GM18907 (cell line): Measurements from ENCODE around the gene PKD2.

Experiments used
- ATAC-seq: cut with Tn5 transposase; IDR thresholded peaks from one replicate; pipeline ENCODE4 v1.9.1; 2021; ENCODE audit warnings: mild to moderate bottlenecking, moderate library complexity; ENCODE audit not compliant: unreplicated experiment

The PKD2 gene

GRCh38 chr4:88007304-88008121 is at the start of gene PKD2:
PKD2 (plus strand) TSS chr4:88007635; CDS start chr4:88007734, 99 bp downstream.
- ATAC-seq = peak; percentile 88

GRCh38 chr4:87961993-87962392 is 45.4 kb upstream of the PKD2 start:
- ATAC-seq = no peak

DNA sequence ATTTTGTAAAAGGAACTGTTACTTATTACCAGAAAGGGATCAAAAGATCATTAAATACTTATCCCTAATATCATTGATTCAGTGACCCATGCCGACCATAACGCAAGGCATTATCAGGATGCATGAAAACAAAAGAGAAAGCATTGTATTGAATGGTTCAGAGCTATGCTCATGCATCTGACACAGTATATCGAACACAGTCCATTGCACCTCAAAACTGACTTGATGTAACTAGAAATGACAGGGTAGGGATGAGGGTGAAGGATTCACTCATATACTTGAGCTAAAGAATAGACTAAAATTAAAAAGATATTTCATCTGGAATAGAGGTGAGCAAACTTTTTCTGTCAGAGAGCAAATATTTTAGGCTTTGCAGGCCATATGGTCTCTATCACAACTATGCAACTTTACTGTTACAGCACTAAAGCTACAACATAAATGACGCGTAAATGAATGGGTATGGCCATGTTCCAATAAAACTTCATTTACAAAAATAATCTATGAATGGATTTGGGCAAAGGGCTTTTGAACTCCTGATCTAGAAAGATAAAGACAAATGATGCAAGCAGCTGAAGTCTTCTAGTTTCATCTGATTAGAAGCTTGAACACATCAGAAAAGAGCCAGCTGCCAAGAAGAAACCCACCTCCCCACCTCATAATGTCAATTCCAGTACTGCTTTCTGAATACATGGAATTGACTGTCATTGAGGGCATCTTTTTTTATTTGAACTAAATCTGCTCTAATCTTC is 44.9 kb upstream of the PKD2 start:
- ATAC-seq = no peak

- ATAC-seq = no peak
Measured at GRCh38 chr4:87965501-87965975, 41.9 kb upstream of the PKD2 start.

- no peak for ATAC-seq
Measured at GRCh38 chr4:87966095-87966496, 41.3 kb upstream of the PKD2 start.

DNA sequence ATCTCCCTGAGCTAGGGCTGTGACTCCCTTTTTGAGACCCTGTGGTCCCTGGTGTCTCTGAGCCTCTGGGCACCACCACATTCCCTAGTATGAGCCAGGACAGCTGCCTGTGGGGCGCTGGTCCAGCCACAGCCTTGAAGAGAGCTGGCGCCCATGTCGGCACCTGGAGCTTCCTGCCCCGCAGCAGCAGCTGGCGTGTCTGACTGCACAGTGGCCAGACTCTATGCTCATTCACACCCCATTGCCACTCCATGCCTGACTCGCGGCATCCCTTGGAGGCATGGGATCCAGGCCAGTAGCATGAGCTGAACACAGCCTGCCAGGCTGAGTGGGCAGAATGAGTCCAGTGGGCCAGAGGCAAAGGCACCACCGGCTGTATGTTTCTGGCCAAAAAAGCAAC is 40.2 kb upstream of the PKD2 start:
- ATAC-seq = no peak

GRCh38 chr4:87970121-87970520 is 37.3 kb upstream of the PKD2 start:
- no peak for ATAC-seq

- ATAC-seq = no peak
Measured at GRCh38 chr4:87971866-87972265, 35.6 kb upstream of the PKD2 start.

- ATAC-seq = peak; percentile 62
Measured at GRCh38 chr4:87973283-87974169, 33.9 kb upstream of the PKD2 start.

DNA sequence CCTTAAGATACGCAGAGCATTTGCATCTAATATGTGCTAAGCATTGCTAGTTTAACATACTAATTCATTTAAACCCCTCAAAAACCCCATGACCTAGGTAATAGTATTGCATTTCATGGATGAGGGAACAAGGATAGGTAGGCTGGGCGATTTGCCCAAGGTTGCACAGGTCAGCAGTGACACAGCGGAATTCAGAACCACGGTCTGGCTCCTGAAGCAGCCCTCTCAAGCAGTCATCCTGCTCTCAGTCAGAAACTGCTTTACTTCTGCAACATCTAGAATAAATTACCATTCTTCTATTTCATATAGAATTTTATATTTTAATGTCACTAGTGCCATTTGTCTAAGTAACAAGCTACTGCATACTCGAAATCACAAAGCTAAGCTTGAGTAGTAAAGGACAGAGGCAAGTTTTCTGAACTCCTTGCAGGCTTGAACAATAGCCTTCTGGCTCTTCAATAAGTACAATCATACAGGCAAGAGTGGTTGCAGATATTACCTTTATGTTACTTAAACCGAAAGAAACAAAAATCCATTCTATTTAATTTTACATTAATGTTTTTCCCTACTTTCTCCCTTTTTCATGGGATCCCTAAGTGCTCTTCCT is 32.5 kb upstream of the PKD2 start:
- peak; percentile 46 for ATAC-seq

GRCh38 chr4:87975466-87975865 is 32.0 kb upstream of the PKD2 start, which contains the start of gene SPP1:
SPP1 (plus strand) TSS chr4:87975714; CDS start chr4:87976896, 1,182 bp downstream.
- peak; percentile 97 for ATAC-seq

DNA sequence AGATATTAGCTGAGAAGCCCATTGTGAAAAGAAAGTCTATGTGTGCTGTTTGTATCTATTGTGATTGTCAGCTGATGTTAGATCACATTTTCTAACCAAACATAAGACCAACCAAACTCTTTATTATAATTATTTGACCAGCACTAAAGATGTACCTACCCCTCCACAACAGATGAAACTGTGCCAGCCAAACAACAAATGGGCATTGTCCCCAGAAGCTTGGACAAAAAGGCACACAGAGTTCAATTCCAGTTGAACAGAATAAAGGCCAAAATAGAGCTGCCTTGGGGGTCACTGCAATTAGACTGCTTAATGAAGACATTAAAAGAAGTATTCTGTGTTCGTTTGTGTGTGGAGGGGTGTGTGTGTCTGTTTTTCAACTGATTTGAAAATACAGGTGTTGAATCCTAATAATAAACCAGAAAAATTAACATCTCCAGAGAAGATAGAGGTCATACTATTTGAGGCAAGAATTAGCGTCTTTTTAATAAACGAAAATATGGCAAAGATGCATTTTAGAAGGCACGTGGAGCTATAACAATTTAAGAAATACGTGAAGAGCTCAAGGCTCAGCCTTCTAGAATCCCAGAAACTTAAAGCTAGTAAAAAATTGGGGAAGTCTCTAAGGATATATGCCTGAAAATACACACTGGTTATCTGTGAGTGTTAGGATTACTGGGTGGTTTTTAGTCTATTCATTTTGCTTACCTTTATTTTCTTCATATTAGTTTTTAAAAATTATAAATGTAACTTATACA is 29.7 kb upstream of the PKD2 start:
- ATAC-seq = no peak

DNA sequence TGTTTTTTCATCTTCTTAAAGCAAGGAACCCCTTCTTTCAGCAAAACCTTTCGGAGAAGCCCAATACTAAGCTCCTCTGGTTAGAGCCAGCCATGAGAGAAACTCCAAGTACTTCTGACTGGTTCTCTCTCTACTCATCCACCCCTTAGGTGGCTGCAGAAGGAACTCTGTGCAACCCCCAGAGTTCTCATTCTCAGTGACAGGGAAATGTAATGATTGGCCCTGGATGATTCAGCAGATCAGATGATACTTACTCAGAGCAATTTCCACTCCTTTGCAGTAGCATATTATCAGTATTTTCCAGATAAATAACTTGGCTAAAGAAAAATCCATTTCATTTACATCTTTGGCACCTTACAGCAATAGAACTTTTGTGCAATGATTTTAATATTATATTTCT is 28.8 kb upstream of the PKD2 start:
- ATAC-seq = no peak

GRCh38 chr4:87979810-87980209 is 27.6 kb upstream of the PKD2 start:
- no peak for ATAC-seq

- ATAC-seq = no peak
Measured at GRCh38 chr4:87981486-87981885, 25.9 kb upstream of the PKD2 start.

DNA sequence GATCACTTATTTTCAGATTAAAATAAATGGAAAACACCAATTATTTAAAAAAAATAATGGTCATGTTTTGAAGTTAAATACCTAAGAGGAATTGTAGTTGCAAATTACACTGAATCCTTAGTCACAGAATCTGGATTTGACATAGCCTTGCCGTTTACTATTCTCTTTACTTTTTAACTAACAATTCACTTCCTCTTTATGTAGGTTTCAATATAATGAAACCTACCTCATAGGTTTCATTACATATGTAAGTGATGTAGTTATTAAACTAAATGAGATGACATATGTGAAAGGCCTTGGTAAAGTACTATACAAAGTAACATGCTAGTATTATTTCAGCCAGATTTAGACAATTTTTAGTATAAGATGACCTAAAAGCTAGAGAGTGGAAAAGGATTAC is 25.4 kb upstream of the PKD2 start:
- ATAC-seq = peak; percentile 52

DNA sequence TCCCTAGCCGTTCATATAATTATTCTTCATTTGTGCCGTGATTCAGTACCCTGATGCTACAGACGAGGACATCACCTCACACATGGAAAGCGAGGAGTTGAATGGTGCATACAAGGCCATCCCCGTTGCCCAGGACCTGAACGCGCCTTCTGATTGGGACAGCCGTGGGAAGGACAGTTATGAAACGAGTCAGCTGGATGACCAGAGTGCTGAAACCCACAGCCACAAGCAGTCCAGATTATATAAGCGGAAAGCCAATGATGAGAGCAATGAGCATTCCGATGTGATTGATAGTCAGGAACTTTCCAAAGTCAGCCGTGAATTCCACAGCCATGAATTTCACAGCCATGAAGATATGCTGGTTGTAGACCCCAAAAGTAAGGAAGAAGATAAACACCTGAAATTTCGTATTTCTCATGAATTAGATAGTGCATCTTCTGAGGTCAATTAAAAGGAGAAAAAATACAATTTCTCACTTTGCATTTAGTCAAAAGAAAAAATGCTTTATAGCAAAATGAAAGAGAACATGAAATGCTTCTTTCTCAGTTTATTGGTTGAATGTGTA is 24.9 kb upstream of the PKD2 start:
- ATAC-seq = peak; percentile 9

DNA sequence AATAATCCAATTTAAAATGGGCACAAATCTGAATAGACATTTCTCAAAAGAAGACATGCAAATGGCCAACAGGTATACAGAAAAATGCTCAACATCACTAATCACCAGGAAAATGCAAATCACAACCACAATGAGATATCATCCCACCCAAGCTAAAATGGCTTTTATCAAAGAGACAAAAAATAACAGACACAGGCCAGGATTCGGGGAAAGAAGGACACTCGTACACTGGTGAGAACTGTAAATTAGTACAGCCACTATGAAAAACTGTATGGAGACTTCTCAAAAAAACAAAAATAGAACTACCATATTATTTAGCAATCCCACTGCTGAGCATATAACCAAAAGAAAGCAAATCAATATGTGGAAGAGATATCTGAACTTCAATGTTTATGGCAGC is 23.4 kb upstream of the PKD2 start:
- no peak for ATAC-seq

DNA sequence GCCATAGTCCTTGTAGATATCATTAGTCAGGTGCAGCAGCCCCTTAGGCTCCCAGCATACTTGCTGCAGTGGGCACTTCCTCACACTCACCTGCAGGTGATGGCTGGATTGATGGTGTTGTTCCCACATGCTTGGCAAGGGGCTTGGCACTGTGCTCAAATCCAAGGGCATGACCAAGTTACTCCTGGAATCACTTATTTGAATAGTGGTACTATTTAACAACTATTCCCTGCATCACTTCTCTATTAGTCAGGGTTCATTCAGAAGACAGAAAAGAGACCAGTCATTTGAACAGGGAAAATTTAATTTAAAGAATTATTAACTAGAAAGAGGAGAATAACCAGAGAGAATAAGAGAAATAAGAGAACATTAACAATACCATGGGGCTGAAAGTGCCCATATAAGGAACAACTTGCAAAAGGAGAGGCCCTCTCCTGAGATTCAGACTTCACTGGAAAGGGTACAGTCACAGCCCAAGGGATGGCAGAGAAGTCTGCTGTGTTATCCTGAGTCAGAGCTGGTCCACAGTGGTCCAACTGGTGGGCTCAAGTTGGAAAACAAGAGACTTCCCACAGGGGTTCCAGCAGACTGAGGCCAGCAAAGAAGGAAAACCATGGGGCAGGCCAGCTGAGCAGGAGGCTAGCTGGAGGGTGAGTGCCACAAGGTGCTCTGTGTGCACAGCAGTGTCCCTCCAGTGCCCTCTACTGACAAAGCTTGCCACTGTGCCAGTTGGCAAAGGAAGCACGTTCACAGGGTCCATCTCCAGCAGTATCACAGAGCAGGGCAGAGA is 22.1 kb upstream of the PKD2 start:
- peak; percentile 95 for ATAC-seq
